CD4-positive, alpha-beta T cell treated with Interleukin-12 subunit alpha and Interleukin-12 subunit beta, for 1 hour (primary cell): Measurements from ENCODE around the gene DNMT3A.

Experiments used
- DNase-seq: peaks from one replicate; pipeline ENCODE4 v3.0.0-alpha.2; 2020

The DNMT3A gene

DNA sequence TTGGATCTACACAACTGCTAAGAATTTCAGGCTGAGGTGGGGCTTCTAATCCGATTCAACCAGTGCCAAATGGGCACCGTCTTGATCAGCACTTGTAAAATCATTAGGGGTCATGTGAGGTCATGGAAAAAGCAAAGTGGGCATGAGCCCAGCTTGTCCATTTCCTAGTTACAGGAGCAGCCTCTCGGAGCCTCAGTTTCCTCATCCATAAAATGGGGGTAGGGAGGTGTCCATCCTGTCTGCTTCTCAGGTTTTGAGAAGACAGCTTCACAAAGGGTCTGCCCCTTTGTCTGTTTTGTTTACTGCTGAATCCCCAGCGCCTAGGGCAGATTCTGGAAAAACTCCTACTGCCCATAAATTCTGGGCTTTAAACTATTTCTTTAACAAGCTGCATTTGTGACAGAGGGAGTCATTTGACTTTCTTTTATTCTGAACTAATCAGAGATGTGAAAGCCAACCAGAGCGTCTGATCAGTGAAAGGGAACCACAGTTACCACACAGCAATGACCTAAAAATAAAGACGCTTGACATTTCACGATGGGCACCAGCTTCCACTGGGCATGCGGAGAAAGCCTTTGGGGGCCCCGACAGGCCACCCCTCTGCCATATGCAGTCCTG lies 38.9 kb downstream of the DNMT3A start:
- no peak for DNase-seq

DNA sequence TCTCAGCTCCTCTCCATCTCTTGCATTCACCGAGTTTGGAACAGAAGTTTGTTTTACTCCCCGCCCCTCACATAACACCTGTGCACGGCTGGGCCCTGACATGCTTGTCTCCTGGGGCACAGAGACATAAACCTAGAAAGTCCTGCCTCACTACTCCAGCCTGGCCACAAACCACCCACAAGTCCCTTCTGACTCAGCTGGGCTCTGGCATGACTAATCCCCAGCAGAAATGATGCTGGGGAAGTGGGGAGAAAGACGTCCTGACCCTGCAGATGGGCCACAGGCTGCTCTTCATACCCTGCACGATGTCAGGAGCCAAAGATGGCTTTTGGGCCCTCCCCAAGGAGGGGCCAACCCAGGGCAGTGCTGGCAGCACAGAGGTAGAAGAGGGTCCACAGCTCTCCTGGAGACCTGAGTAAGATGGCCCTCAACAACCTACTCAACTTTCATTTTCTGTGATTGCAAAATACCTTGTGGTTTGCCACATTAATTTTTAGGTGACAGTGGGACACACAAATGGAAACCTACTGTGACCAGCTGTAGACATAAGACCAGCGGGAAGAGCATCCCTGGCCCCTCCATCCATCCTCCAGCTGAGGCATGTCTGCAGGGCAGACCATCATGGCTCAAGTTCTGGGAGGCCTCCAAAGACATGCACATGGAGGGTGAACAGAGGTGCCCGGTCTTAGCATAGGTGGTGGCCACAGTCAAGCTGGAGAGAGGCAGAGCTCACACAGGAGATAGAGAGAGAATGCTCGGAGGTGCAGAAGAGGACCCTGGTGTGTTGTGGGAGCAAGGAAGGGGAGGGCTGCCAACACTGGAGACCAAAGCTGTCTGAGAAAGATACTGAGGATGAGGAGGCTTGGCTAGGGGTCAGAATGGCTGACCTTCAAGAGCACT lies 40.0 kb downstream of the DNMT3A start:
- peak; percentile 48 for DNase-seq

- no peak for DNase-seq
These were observed 41.7 kb downstream of the DNMT3A start for GRCh38 chr2:25300001-25300400.

GRCh38 chr2:25298776-25299431 lies 42.8 kb downstream of the DNMT3A start:
- DNase-seq = no peak

DNA sequence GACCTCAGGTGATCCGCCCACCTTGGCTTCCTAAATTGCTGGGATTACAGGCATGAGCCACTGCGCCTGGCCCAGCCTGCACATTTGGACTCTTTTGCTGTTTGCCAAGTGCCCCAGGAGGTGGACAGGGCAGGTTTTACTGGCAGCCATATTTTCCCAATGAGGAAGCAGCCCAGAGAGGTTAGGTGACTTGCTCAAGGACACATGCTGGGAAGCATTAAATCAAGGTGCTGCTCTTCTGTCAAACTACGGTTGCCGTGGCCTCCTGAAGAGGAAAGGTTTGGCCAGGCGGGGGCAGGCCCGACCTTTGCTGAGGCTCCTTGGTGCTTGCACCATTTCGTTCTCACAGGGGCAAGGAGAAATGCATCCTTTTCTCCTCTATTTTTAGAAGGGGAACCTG lies 44.0 kb downstream of the DNMT3A start:
- DNase-seq = no peak

DNA sequence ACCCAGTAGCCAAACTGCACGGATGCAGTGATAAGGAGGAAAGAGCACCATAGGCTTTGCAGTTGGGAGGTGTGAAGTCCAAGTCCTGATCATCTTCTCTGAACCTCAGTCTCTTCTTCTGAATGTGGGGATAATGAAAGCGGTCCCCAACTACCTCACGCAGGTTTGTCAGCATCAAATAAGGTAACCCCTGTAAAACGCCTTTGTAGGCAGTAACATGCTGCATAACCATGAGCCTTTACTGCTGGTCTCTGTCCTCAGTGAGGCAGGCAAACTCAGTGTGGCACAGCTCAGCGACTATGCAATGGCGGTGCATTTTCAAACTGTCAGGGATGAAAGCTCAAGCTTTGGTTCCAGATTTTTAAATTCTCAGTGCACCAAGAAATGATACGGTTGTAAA lies 46.1 kb downstream of the DNMT3A start:
- no peak for DNase-seq

GRCh38 chr2:25294573-25295462 lies 46.9 kb downstream of the DNMT3A start:
- DNase-seq = peak; percentile 80

DNA sequence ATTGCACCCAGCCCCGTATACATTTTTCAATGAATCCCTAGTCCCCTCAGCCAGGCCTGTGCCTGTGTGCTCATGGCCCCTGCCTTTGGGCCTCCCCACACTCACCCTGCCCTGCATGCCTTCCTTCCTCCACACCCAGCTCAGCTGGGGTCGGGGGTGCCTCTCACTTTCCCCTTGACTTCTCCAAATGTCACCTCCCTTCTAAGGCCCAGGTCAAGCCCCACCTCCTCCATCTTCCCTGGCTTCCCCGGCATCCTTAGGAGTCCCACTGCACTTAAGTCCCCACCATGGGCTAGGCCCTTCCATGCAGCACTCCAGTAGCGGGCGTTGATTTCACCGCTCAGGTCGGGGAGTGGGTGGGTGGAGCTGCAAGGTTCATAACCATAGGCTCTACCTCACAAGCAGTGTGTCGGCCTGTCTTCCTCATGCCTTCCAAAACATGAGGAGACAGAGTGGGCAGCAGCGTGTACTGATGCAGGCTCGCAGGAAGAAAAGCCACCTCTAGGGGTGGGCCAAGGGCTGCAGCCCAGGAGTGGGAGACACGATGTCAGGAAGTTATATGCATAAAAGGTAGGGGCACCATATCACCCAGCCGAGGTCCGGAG lies 47.7 kb downstream of the DNMT3A start:
- no peak for DNase-seq

- DNase-seq = no peak
These were observed 48.6 kb downstream of the DNMT3A start for GRCh38 chr2:25293145-25293544.

DNA sequence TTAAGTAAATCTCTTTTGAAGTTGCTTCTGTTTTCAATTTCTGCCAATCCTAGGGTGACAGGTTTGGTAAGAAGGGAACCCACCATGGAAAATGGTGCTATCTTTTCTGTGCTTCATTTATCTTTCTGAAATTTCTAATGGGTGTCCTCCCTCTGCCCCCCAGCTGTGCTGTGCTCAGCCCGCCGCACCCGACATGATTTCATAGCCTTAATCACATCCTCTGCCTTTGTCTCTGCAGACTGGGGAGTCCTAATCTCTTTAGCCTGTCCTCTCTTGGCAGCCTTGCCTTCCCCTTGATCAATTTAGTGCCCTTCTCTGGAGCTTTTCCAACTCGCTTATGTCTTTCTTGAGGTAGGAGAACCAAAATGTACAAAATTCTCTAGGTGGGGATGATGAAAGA lies 49.3 kb downstream of the DNMT3A start:
- no peak for DNase-seq

DNA sequence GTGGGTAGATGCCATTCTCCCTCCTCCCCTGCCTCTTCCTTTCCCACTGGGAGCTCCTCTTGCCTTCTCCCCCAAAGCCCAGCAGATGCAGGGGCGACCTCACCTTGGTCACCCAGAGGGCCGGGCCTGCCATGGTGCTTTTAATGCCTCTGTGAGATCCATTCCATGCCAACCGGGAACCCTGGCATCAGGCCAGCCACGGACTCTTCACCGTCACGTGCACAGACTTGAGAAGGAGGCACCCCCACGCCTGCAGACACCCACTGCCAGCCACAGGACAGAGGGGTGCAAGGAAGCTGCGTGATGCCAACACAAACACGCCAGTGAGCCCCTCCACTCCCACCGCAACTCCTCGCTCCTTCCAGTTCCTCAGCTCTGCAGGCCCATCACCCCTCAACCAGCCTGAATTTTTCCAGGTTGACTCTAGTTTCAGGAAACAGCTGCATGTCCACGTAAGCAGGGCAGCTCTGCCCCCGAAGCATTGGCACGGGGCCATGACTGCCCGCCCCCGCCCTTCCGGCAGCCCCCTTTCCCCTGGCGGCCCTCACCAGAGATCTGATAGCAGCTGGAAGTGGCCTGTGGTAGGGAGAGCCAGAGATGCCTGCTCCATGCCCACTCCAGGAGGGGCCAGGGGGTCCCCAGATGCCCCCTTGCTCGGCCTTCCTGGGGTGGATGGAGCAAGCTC lies 50.8 kb downstream of the DNMT3A start:
- no peak for DNase-seq

DNA sequence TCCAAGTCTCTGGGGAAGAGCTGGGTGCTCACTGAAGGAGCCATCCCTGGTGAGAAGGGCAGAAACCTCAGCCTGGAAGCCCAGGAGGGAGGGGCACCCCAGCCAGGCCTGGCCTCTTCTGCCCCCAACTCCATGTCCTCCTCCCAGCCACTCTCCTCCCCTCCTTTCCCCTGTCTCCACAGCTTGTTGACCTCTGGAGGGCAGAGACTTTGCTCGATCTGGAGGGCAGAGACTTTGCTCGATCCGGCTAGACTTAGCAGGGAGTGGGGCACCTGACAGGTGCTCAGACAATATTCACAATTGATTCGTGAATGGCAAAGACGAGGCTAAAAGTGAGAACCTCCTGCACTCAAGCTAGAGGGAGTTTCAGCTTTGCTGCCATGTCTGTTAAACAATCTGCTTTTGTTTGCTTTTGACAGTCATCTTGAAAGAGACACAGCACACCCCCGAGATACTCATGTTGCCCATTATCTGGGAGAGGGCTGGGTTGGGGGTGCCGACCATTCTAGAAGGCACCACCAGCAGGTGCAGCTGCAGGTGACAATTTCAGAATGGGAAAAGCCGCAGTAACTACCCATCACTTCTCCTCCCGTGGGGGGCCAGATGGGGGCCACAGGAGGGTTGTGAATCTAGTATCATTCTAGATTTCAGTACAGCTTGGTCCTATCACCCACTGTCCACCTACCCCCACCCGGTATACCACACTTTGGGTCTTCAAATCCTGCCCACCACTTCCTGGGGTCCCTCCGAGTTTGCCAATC lies 54.8 kb downstream of the DNMT3A start:
- DNase-seq = no peak

DNA sequence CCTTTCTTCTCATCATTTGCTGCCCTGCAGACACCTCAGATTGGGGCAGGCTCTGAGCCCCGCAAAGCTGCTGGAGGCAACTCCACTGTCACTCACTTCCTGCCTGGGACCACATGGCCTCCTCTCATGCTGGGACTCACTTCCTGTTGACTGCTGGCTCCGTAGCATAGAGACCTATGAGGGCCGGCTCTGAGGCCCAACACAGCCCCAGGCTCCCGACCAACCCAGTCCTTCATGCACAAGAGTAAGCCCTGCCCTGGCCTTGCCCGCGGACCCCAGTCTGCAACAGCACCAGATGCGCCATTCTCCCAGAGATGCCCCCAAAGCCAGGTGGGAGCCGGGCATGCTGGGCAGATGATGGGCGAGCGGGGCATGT lies 55.7 kb downstream of the DNMT3A start:
- peak; percentile 77 for DNase-seq

DNA sequence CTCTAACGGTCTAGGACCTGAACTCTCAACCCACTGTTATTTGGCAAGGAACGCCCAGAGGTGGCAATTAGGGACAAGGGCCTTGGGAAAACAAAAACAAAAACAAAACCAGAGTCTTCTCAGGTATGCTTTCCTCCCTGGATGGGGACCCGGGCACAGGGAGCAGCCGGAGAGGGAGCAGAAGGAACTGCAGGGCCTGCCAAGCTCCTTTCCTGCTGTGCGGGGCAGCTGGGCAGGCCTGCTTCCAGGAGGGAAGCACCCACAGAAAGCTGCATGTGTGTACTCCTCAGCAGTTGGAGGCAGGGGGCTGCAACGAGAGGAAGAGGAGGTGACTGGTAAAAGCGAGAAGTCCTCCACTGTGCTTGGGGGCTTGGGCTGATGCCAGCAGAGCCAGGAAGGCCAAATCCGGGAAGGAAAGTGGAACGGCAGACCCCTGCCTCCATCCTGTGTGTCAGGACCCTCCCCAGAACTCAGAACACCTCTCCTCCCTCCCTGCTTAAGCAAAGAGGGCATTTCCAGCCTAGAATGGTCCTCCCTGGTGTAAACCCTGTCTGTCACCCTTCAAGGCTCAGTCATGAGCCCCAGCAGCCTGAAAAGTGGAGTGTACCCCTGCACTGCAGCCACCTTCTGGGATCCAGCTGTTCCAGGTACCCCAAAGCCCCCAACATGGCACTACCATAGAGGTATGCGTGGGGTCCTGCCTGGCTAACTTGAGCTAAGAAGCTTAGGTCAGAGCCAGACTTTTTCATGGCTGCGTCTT lies 56.3 kb downstream of the DNMT3A start:
- no peak for DNase-seq

- no peak for DNase-seq
These were observed 57.0 kb downstream of the DNMT3A start for GRCh38 chr2:25284756-25285155.

- no peak for DNase-seq
These were observed 57.8 kb downstream of the DNMT3A start for GRCh38 chr2:25283921-25284320.

DNA sequence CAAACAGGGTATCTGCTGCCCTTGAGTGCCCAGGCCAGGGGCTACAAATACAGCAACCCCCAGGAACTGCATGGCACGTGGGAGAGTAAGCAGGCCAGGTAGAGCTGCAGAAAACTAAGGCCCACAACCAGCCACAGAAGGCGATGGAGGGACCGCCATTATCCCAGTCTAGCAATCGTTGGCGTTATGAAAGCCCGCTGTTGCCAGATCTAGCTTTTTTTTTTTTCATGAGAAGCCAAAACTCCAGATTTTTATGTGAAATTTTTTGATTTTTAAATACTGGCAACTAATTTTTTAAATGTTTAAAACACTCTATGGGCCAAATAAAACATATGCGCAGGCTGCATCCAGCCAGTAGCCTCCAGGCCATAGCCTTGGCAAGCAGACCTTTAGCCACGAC lies 59.8 kb downstream of the DNMT3A start:
- no peak for DNase-seq

DNA sequence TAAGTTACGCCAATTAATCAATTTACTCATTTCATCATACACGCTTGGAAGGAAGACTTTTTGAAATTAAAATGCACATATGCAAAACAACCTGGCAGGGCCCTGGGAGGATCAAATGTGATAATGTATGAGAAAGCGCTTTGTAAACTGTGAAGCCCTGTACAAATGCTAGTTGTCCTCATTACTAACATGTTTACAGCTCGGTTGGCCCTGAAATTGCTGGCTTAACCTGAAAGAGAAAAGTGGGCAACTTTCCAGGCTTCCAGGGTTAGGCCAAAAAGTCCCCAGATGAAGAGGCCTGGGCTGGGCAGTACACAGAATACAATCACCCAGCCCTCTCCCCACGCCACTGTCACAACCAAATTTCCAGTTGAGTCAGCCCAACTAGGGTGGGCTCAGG lies 60.2 kb downstream of the DNMT3A start:
- no peak for DNase-seq

DNA sequence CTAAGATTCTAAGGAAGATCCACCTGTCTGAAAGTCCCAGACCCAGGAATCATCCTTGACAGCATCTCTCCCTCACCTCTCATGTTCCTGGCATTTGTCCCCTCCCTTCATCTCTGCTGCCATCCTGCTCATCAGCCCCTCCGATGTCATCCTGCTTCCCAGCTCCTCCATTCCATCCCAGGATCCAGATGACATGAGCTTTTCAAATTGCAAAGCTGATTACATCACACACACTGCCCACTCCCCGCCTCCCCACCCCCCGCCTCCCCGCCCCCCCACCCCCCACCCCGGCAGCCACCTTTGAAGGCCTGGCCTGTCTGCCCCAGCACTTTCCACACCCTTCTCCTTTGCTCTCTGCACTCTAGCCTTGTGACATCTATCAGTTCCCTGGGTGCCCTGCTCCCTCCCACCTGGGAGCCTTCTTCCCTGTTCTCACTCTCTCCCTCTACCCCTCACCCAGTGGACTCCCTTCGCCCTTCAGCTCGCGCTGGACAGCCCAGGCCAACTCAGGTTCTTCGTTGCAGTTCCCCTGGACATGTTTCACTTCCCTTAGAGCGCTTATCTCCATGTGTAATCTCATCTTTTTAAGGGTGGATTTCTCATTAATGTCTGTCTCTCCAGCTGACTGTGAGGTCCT lies 61.6 kb downstream of the DNMT3A start:
- DNase-seq = no peak
